Measurements from ENCODE around the gene WWOX. TPM values are rescaled to one million over a fixed set of nuclear protein-coding genes. Genes with fewer than 3 reads are reported as not detected.

The WWOX gene
- total and polyA plus RNA-seq, 2 experiments from 2014 or later: 17.0 to 39.8 TPM

DNA sequence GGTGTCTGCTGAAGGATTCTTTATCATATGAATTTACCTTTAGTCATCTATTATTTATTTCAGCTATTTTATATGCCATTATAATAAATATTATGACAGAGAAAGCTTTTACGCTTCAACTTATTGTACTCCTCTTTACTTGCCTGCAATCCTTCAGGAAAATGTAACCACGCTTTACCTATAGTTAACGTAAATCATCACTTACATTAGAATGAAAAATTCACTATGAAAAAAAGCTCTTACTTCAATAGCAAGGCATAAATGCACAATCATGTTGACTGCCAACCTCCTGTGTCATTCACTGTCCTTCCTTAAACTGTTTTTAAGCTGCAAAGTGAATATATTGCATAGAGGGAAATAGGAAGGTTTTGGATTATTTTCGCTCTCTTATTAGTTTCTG, 277.9 kb downstream of the WWOX start:
- Histone ChIP-seq H3K9me3 (ENCODE audit: low read depth) (no peaks in the 10 kb centered on the region), H3K27me3 (no peaks in the 10 kb centered on the region), H3K4me1 (ENCODE audit: insufficient read depth) (no peaks in the 10 kb centered on the region), H4K20me1 (ENCODE audit: insufficient read depth, poor library complexity, severe bottlenecking) (no peaks in the 10 kb centered on the region), H3K27ac (no peak overlapping the region), H3K79me2 (no peaks in the 10 kb centered on the region), H3K9me2 (replicated peaks; ENCODE audit: insufficient read depth) (no peaks in the 10 kb centered on the region), H3K4me2 (no peak overlapping the region), H3K4me3 (no peak overlapping the region), H3K36me3 (replicated peaks; ENCODE audit: insufficient read depth, low read depth) (no peaks in the 10 kb centered on the region), H2AFZ (no peak overlapping the region)
- no peak for TF ChIP-seq EZH2phosphoT487 (IDR thresholded peaks at IDR 0.05; ENCODE audit: low read depth, severe bottlenecking, unreplicated experiment)
- TF ChIP-seq EZH2 (IDR thresholded peaks at IDR 0.05; ENCODE audit: borderline replicate concordance): no peak
- TF ChIP-seq, protein P1, sequence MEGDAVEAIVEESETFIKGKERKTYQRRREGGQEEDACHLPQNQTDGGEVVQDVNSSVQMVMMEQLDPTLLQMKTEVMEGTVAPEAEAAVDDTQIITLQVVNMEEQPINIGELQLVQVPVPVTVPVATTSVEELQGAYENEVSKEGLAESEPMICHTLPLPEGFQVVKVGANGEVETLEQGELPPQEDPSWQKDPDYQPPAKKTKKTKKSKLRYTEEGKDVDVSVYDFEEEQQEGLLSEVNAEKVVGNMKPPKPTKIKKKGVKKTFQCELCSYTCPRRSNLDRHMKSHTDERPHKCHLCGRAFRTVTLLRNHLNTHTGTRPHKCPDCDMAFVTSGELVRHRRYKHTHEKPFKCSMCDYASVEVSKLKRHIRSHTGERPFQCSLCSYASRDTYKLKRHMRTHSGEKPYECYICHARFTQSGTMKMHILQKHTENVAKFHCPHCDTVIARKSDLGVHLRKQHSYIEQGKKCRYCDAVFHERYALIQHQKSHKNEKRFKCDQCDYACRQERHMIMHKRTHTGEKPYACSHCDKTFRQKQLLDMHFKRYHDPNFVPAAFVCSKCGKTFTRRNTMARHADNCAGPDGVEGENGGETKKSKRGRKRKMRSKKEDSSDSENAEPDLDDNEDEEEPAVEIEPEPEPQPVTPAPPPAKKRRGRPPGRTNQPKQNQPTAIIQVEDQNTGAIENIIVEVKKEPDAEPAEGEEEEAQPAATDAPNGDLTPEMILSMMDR (IDR thresholded peaks at IDR 0.05; ENCODE audit: poor library complexity): no peak
- WGBS (ENCODE audit: low lambda C conversion rate, missing lambda C conversion rate): 86% methylated on average over 4 of the region's 4 CpGs
- DNase-seq (ENCODE audit: low spot score): no peak

DNA sequence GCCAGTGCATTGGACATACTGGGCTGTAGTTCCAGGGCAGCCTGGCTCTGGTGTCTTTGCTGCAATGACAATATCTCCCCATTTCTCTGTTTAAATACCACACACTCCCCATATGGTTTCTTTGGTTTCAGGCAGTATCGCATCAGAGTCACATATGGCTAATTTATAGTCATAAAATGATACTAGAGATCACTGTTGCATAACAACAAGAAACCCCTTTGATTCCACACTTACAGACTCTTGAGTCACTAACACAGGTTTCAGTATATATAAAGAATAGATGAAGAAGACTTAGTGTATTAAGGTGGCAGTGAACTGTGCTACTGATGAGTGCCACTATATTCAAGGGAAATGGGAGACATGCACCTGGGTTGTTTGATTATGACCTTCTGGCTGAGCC, 281.6 kb downstream of the WWOX start:
- H3K9me3 ChIP-seq (ENCODE audit: low read depth): no peaks in the 10 kb centered on the region
- H3K36me3 ChIP-seq (replicated peaks; ENCODE audit: insufficient read depth, low read depth): no peaks in the 10 kb centered on the region
- TF ChIP-seq EZH2phosphoT487 (IDR thresholded peaks at IDR 0.05; ENCODE audit: low read depth, severe bottlenecking, unreplicated experiment): no peak
- TF ChIP-seq, protein P1 (IDR thresholded peaks at IDR 0.05; ENCODE audit: poor library complexity): no peak
- no peak for TF ChIP-seq EZH2 (IDR thresholded peaks at IDR 0.05; ENCODE audit: borderline replicate concordance)

DNA sequence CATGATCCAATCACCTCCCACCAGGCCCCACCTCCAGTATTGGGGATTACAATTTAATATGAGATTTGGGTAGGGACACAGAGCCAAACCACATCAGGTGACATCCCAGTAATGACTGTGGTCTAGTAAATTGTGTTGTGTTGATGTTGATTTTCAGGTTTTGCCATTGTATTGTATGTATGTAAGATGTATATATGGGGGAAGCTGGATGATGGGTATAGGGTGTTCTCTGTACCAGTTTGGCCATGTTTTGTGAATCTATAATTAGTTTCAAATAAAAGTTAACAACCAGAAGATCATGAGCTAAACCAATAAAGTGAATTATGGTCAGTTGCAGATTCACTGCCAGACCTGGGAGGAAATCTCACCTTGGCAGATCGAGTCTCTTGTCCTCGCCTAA, 283.7 kb downstream of the WWOX start:
- Histone ChIP-seq H3K4me2 (no peak overlapping the region), H3K4me1 (ENCODE audit: insufficient read depth) (no peaks in the 10 kb centered on the region), H3K4me3 (no peak overlapping the region), H3K36me3 (replicated peaks; ENCODE audit: insufficient read depth, low read depth) (no peaks in the 10 kb centered on the region), H3K9me3 (ENCODE audit: low read depth) (no peaks in the 10 kb centered on the region), H2AFZ (no peak overlapping the region), H3K27ac (no peak overlapping the region), H3K27me3 (no peaks in the 10 kb centered on the region), H3K79me2 (no peaks in the 10 kb centered on the region), H3K9me2 (replicated peaks; ENCODE audit: insufficient read depth) (no peaks in the 10 kb centered on the region), H4K20me1 (ENCODE audit: insufficient read depth, poor library complexity, severe bottlenecking) (no peaks in the 10 kb centered on the region)
- WGBS (ENCODE audit: low lambda C conversion rate, missing lambda C conversion rate): 96% methylated on average over 2 of the region's 2 CpGs
- TF ChIP-seq EZH2 (IDR thresholded peaks at IDR 0.05; ENCODE audit: borderline replicate concordance) (no peak), EZH2phosphoT487 (IDR thresholded peaks at IDR 0.05; ENCODE audit: low read depth, severe bottlenecking, unreplicated experiment) (no peak)
- TF ChIP-seq, protein P1 (IDR thresholded peaks at IDR 0.05; ENCODE audit: poor library complexity): no peak
- DNase-seq (ENCODE audit: low spot score): no peak

More for the DNA sequence above, 281.6 kb downstream of the WWOX start:
- H3K27ac ChIP-seq: no peak overlapping the region
- no peaks in the 10 kb centered on the region for H3K79me2 ChIP-seq
- no peaks in the 10 kb centered on the region for H3K27me3 ChIP-seq
- no peak overlapping the region for H3K4me3 ChIP-seq
- H2AFZ ChIP-seq: no peak overlapping the region
- H3K9me2 ChIP-seq (replicated peaks; ENCODE audit: insufficient read depth): no peaks in the 10 kb centered on the region
- no peak for DNase-seq (ENCODE audit: low spot score)
- 96% methylated on average over 1 of the region's 1 CpG for WGBS (ENCODE audit: low lambda C conversion rate, missing lambda C conversion rate)
- H4K20me1 ChIP-seq (ENCODE audit: insufficient read depth, poor library complexity, severe bottlenecking): no peaks in the 10 kb centered on the region
- no peak overlapping the region for H3K4me2 ChIP-seq
- no peaks in the 10 kb centered on the region for H3K4me1 ChIP-seq (ENCODE audit: insufficient read depth)

Measured in hepatocyte (in vitro differentiated cells).